Vagina (tissue), 2 donors: ENCODE measurements around the gene CCDC137. TPM values are rescaled to one million over a fixed set of nuclear protein-coding genes. Genes with fewer than 3 reads are reported as not detected.

Source experiments
- DNase-seq, 2 donors: peaks; one replicate each; pipeline ENCODE4 v3.0.0-alpha.2; 2017; ENCODE audit errors: extremely low spot score in 2 of 2
- H3K27ac ChIP-seq: fragments of 200-600 bp; sonication (generic); one replicate; pipeline ENCODE4 v1.5.1; 2019
- H3K27me3 ChIP-seq: fragments of 200-600 bp; sonication (generic); one replicate; pipeline ENCODE4 v1.5.1; 2019
- H3K36me3 ChIP-seq, 2 donors: fragments of 200-600 bp; sonication (generic); one replicate each; pipeline ENCODE4 v1.5.1; 2017 to 2019
- H3K4me1 ChIP-seq: fragments of 200-600 bp; sonication (generic); one replicate; pipeline ENCODE4 v1.5.1; 2019
- H3K4me3 ChIP-seq, 2 donors: fragments of 200-600 bp; sonication (generic); 1 replicate in 1 of 2; 2 replicates in 1 of 2; pipeline ENCODE4 v1.5.1; 2016 to 2019
- H3K9me3 ChIP-seq: fragments of 200-600 bp; sonication (generic); one replicate; pipeline ENCODE4 v1.5.1; 2019
- CTCF ChIP-seq, 3 experiments: fragments of 450-650 bp in 2 of 3; fragments of 200-600 bp in 1 of 3; sonication (generic) in 1 of 3; IDR thresholded peaks; one replicate each; pipeline ENCODE4 v1.5.1; 2017 to 2019; ENCODE audit warnings: antibody characterized with exemption in 3 of 3, mild to moderate bottlenecking in 2 of 3, moderate library complexity in 2 of 3
- POLR2A ChIP-seq, 2 donors: fragments of 450-650 bp; IDR thresholded peaks; one replicate each; pipeline ENCODE4 v1.6.1; 2017; ENCODE audit warnings: antibody characterized with exemption in 2 of 2, mild to moderate bottlenecking in 2 of 2, moderate library complexity in 2 of 2
- POLR2AphosphoS5 ChIP-seq, 2 donors: sonication (generic); formaldehyde crosslinking; IDR thresholded peaks; one replicate each; pipeline ENCODE4 v1.9.0; 2017; ENCODE audit warnings: antibody characterized with exemption in 2 of 2, mild to moderate bottlenecking in 2 of 2, low read depth in 1 of 2; ENCODE audit not compliant: insufficient read depth in 1 of 2
- intact Hi-C: fragments of 100-400 bp; cut with DNase I; formaldehyde crosslinking; loops from one replicate; pipeline ENCODE4 v1.15.1; 2023
- microRNA-seq: library from miRNA; unstranded; fragments of <30 nt; microRNA quantifications from one replicate; pipeline ENCODE4, GENCODE V29; 2017; ENCODE audit warnings: borderline number of aligned reads, borderline replicate concordance
- small RNA-seq: library from RNA; depleted of rRNA; stranded (forward); fragments of <200 nt; gene quantifications from one replicate; pipeline ENCODE3, GENCODE V24; 2016
- total RNA-seq: library from RNA; depleted of rRNA; stranded (reverse); fragments of >200 nt; gene quantifications from one replicate; pipeline ENCODE4 v1.2.3, GENCODE V29; 2016

The CCDC137 gene
- total RNA-seq, 1 donor from 2014 or later = 13.8 TPM

DNA sequence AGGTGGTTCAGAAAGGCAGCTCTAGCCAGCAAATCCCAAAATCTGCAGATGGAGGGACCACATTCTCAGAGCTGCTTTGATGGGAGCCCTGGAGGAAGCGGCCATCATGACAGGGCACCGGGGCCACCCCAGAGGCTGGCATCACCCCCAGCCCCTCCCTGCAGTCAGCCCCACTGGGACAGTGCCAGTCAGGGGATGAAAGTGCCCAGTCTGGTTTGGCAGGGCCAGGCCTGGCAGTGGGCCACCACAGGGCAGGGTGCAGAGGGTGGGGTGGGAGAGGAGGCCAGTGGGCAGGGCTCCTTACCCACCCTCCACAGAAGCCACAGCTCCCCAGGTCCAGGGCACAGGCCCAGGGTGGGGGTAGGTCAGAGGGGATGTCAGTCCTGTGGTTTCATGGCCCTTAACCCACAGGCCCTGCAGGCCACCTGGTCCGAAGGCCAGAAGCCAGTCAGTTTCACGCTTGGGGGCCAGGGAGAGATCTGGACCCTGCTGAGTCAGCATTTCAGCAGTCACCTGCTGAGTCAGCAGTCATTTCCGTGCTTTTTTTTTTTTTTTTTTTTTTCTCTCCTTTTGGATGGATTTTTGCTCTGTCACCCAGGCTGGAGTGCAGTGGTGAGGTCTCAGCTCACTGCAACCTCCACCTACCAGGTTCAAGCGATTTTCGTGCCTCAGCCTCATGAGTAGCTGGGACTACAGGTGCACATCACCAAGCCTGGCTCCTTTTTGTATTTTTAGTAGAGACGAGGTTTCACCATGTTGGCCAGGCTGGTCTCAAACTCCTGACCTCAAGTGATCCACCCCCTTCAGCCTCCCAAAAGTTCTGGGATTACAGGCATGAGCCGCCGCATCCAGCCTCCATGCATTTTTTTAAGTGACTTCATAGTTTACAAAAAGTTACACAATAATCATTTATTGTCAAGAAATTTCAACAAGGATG is 55.9 kb downstream of the CCDC137 start:
- no peaks in the 10 kb centered on the region for H3K36me3 ChIP-seq
- no peak for DNase-seq
- H3K9me3 ChIP-seq = no peaks in the 10 kb centered on the region
- no peak overlapping the region for H3K27ac ChIP-seq
- intact Hi-C loops = no loop called here
- H3K4me3 ChIP-seq = no peak overlapping the region
- TF ChIP-seq CTCF (IDR thresholded peaks at IDR 0.05) (no peak), POLR2A (IDR thresholded peaks at IDR 0.05) (no peak), POLR2AphosphoS5 (IDR thresholded peaks at IDR 0.05; ENCODE audit: insufficient read depth in 1 of 2, low read depth in 1 of 2) (peak; percentile 29 to 56)
- H3K4me1 ChIP-seq = peaks cover 12% of the 10 kb centered on the region
- H3K27me3 ChIP-seq = no peaks in the 10 kb centered on the region

Small RNA genes within 50 kb of the gene (microRNA-seq; reads per million reads assigned to microRNA genes)
- gene MIR6786 = not detected

Small RNA genes within 50 kb of the gene (small RNA-seq; reads per million reads assigned to genes)
- gene MIR6786 = not detected

Other genes starting within 250 kb of the CCDC137 start
- gene ACTG1, start 153.9 kb upstream of the CCDC137 start, total RNA-seq = 2,441 TPM
- 6.6 TPM for gene FSCN2, start 138.4 kb upstream of the CCDC137 start, total RNA-seq
- 21.4 TPM for gene FAAP100, start 114.4 kb upstream of the CCDC137 start, total RNA-seq
- gene NPLOC4, start 29.6 kb upstream of the CCDC137 start, total RNA-seq = 68.3 TPM
- gene TSPAN10, start 29.5 kb upstream of the CCDC137 start, total RNA-seq = not detected
- gene PDE6G, start 10.2 kb upstream of the CCDC137 start, total RNA-seq = not detected
- gene OXLD1, start 132 bp upstream of the CCDC137 start, total RNA-seq = 43.0 TPM
- 24.1 TPM for gene ARL16, start 17.1 kb downstream of the CCDC137 start, total RNA-seq
- gene HGS, start 17.3 kb downstream of the CCDC137 start, total RNA-seq = 72.9 TPM
- gene MRPL12, start 36.6 kb downstream of the CCDC137 start, total RNA-seq = 77.3 TPM
- gene SLC25A10, start 45.5 kb downstream of the CCDC137 start, total RNA-seq = 2.9 TPM
- not detected for gene GCGR, start 137.4 kb downstream of the CCDC137 start, total RNA-seq
- gene MCRIP1, start 166.6 kb downstream of the CCDC137 start, total RNA-seq = 64.1 TPM
- not detected for gene PPP1R27, start 168.3 kb downstream of the CCDC137 start, total RNA-seq
- gene P4HB, start 193.8 kb downstream of the CCDC137 start, total RNA-seq = 463 TPM
- 120 TPM for gene ARHGDIA, start 204.6 kb downstream of the CCDC137 start, total RNA-seq
- 78.8 TPM for gene ALYREF, start 224.8 kb downstream of the CCDC137 start, total RNA-seq
- 135 TPM for gene ANAPC11, start 225.0 kb downstream of the CCDC137 start, total RNA-seq
- 4.7 TPM for gene NPB, start 235.5 kb downstream of the CCDC137 start, total RNA-seq
- gene PCYT2, start 244.7 kb downstream of the CCDC137 start, total RNA-seq = 28.0 TPM